IMR-90 (cell line): ENCODE data around the gene GRIK1. TPM values are rescaled to one million over a fixed set of nuclear protein-coding genes. Genes with fewer than 3 reads are reported as not detected.

ENCODE experiments used
- ATAC-seq: fragments of 200-7000 bp; cut with Tn5 transposase; 2 replicates; pipeline ENCODE4 v1.9.1; 2020; ENCODE audit warnings: low read depth, mild to moderate bottlenecking, moderate library complexity
- BruUV-seq: library from RNA; stranded (reverse); fragments of 400-500 nt; replicated peaks from 2 replicates; lab custom pipeline; 2021; lab: Mats Ljungman, UMichigan
- CTCF ChIA-PET: fragments of 300-600 bp; formaldehyde crosslinking; extraction: SDS; loops from one replicate; lab custom pipeline; 2021; ENCODE audit warnings: antibody characterized with exemption; lab: Yijun Ruan, JAX
- POLR2A ChIA-PET: fragments of 300-600 bp; sonication (Branson Sonifier 250); formaldehyde crosslinking; loops from one replicate; lab custom pipeline; 2022; ENCODE audit warnings: antibody characterized with exemption; ENCODE audit not compliant: unreplicated experiment; lab: Charles Lee
- DNase-seq: peaks from one replicate; pipeline ENCODE4 v3.0.0; 2013
- H2AFZ ChIP-seq: replicated peaks from 2 replicates; pipeline ENCODE3; 2013; ENCODE audit warnings: low read length, mild to moderate bottlenecking; ENCODE audit not compliant: poor library complexity
- H2AK5ac ChIP-seq: 2 replicates; pipeline ENCODE4 v1.6.1; 2013; ENCODE audit warnings: low read depth, low read length, inconsistent platforms
- H2AK9ac ChIP-seq: replicated peaks from 2 replicates; pipeline ENCODE3; 2013; ENCODE audit warnings: mild to moderate bottlenecking, low read depth, low read length, moderate library complexity; ENCODE audit not compliant: poor library complexity
- H2BK120ac ChIP-seq: 2 replicates; pipeline ENCODE4 v1.6.1; 2013; ENCODE audit warnings: low read depth, low read length, inconsistent platforms
- H2BK15ac ChIP-seq: 3 replicates; pipeline ENCODE4 v1.6.1; 2013; ENCODE audit warnings: low read depth, low read length, inconsistent platforms
- H2BK20ac ChIP-seq: 2 replicates; pipeline ENCODE4 v1.6.1; 2013; ENCODE audit warnings: low read depth, mild to moderate bottlenecking, inconsistent platforms, low read length, moderate library complexity
- H2BK5ac ChIP-seq: 2 replicates; pipeline ENCODE4 v1.6.1; 2013; ENCODE audit warnings: mild to moderate bottlenecking, low read depth, low read length, inconsistent platforms; ENCODE audit not compliant: poor library complexity, severe bottlenecking
- H3K14ac ChIP-seq: replicated peaks from 2 replicates; pipeline ENCODE4 v1.6.1; 2013; ENCODE audit warnings: low read depth, low read length, inconsistent platforms
- H3K18ac ChIP-seq: 2 replicates; pipeline ENCODE4 v1.6.1; 2013; ENCODE audit warnings: low read depth, low read length, control low read depth
- H3K23ac ChIP-seq: 2 replicates; pipeline ENCODE4 v1.6.1; 2013; ENCODE audit warnings: low read depth, low read length, inconsistent platforms
- H3K27ac ChIP-seq: 2 replicates; pipeline ENCODE4 v1.5.1; 2013; ENCODE audit warnings: mild to moderate bottlenecking, control low read depth, low read length; ENCODE audit not compliant: insufficient read depth
- H3K27me3 ChIP-seq: 2 replicates; pipeline ENCODE4 v1.6.1; 2013; ENCODE audit warnings: low read length; ENCODE audit not compliant: control insufficient read depth, insufficient read depth
- H3K36me3 ChIP-seq: 2 replicates; pipeline ENCODE4 v1.6.1; 2013; ENCODE audit warnings: low read length, mixed read lengths; ENCODE audit not compliant: control insufficient read depth, insufficient read depth
- H3K4ac ChIP-seq: 2 replicates; pipeline ENCODE4 v1.6.1; 2013; ENCODE audit warnings: low read depth, low read length, inconsistent platforms
- H3K4me1 ChIP-seq: 2 replicates; pipeline ENCODE4 v1.6.1; 2013; ENCODE audit warnings: low read length, mixed read lengths; ENCODE audit not compliant: control insufficient read depth, insufficient read depth
- H3K4me2 ChIP-seq: 2 replicates; pipeline ENCODE4 v1.6.1; 2013; ENCODE audit warnings: low read depth, mild to moderate bottlenecking, control low read depth, low read length, moderate library complexity
- H3K4me3 ChIP-seq: 2 replicates; pipeline ENCODE4 v1.5.1; 2013; ENCODE audit warnings: low read depth, mild to moderate bottlenecking, control low read depth, low read length, moderate library complexity; ENCODE audit not compliant: insufficient read depth
- H3K56ac ChIP-seq: 2 replicates; pipeline ENCODE4 v1.6.1; 2013; ENCODE audit warnings: low read length, inconsistent platforms; ENCODE audit not compliant: insufficient read depth; ENCODE audit errors: extremely low read depth
- H3K79me1 ChIP-seq, 2 experiments: 2 replicates each; pipeline ENCODE4 v1.6.1; 2013; ENCODE audit warnings: low read length in 2 of 2, inconsistent platforms in 1 of 2, low read depth in 1 of 2
- H3K9ac ChIP-seq: 2 replicates; pipeline ENCODE4 v1.6.1; 2013; ENCODE audit warnings: low read depth, low read length, control low read depth
- H3K9me1 ChIP-seq: 2 replicates; pipeline ENCODE4 v1.6.1; 2013; ENCODE audit warnings: low read length, inconsistent platforms; ENCODE audit not compliant: insufficient read depth
- H3K9me3 ChIP-seq: 2 replicates; pipeline ENCODE4 v1.6.1; 2013; ENCODE audit warnings: low read length; ENCODE audit not compliant: control insufficient read depth, insufficient read depth
- H4K20me1 ChIP-seq: 2 replicates; pipeline ENCODE4 v1.6.1; 2013; ENCODE audit warnings: low read length, inconsistent platforms; ENCODE audit not compliant: insufficient read depth
- H4K5ac ChIP-seq: 2 replicates; pipeline ENCODE4 v1.6.1; 2013; ENCODE audit warnings: mild to moderate bottlenecking, low read depth, low read length, control low read depth
- H4K8ac ChIP-seq, 2 experiments: 2 replicates each; pipeline ENCODE4 v1.6.1; 2013; ENCODE audit warnings: low read depth in 2 of 2, low read length in 2 of 2, control low read depth in 1 of 2, inconsistent platforms in 1 of 2
- H4K91ac ChIP-seq: 2 replicates; pipeline ENCODE4 v1.6.1; 2013; ENCODE audit warnings: low read depth, low read length, inconsistent platforms; ENCODE audit not compliant: insufficient read depth
- BHLHE40 ChIP-seq: fragments of 150-350 bp; IDR thresholded peaks from 2 replicates; pipeline ENCODE4 v1.6.1; 2016; ENCODE audit warnings: mild to moderate bottlenecking, low read depth, low read length
- MXI1 ChIP-seq: IDR thresholded peaks from 2 replicates; pipeline ENCODE4 v1.6.1; 2012; ENCODE audit warnings: low read depth, mild to moderate bottlenecking, low read length, moderate library complexity, borderline replicate concordance
- POLR2A ChIP-seq: IDR thresholded peaks from 2 replicates; pipeline ENCODE4 v1.6.1; 2012; ENCODE audit warnings: mild to moderate bottlenecking, low read depth, low read length
- RCOR1 ChIP-seq: IDR thresholded peaks from 2 replicates; pipeline ENCODE4 v1.6.1; 2012; ENCODE audit warnings: mild to moderate bottlenecking, low read length, improper control_type of control experiment; ENCODE audit not compliant: insufficient replicate concordance
- WGBS, 2 experiments: methylation state at CpG; one replicate each; pipeline versions ENCODE4 v1.1.5 to v1.1.7; 2013; ENCODE audit warnings: missing lambda C conversion rate in 2 of 2; ENCODE audit not compliant: insufficient read length in 1 of 2; ENCODE audit errors: extremely low coverage in 2 of 2; 5-methylcytosine and 5-hydroxymethylcytosine counted together
- dilution Hi-C: fragments of 300-500 bp; cut with HindIII; formaldehyde crosslinking; loops from one replicate; pipeline ENCODE4 v1.14.3; 2018; ENCODE audit warnings: low sequenced_read_pairs; ENCODE audit not compliant: unreplicated experiment
- in situ Hi-C: fragments of 300-500 bp; cut with MboI; formaldehyde crosslinking; loops from 3 replicates; pipeline ENCODE4 v1.14.3; 2019; ENCODE audit warnings: low sequenced_read_pairs, inconsistent platforms, mixed read lengths
- intact Hi-C: fragments of 100-400 bp; cut with micrococcal nuclease; formaldehyde crosslinking; loops from 2 replicates; pipeline ENCODE4 v1.10.0; 2022
- polyA plus RNA-seq, 3 experiments: library from polyadenylated mRNA; depleted of rRNA; stranded (reverse); fragments of >200 nt; gene quantifications; 2 replicates each; pipeline ENCODE4 v1.2.3, GENCODE V29; 2012; ENCODE audit warnings: low replicate concordance in 1 of 3
- total RNA-seq: library from RNA; depleted of rRNA; stranded (reverse); fragments of >200 nt; gene quantifications from 2 replicates; pipeline ENCODE4 v1.2.3, GENCODE V29; 2012
- TF ChIP-seq, protein P1 (sequence below): conservative IDR thresholded peaks from 2 replicates; pipeline ENCODE4 v1.5.1; 2012; ENCODE audit warnings: mild to moderate bottlenecking, low read depth, low read length, improper control_type of control experiment

GRIK1 gene
- total and polyA plus RNA-seq, 2 of the 4 experiments (the other 2 are of a cell fraction): not detected

- ATAC-seq: no peak
Measured at GRCh38 chr21:29749223-29749622, 190.6 kb downstream of the GRIK1 start.

More at GRCh38 chr21:29749223-29749622, 190.6 kb downstream of the GRIK1 start:
- H3K56ac ChIP-seq: no peak overlapping the region
- H2AK5ac ChIP-seq: no peak overlapping the region
- no peaks in the 10 kb centered on the region for H3K9me1 ChIP-seq
- CTCF ChIA-PET: no interaction called here
- no peak overlapping the region for H4K8ac ChIP-seq
- H2BK15ac ChIP-seq: no peak overlapping the region
- no TSS peak for BruUV-seq
- no peak overlapping the region for H2BK20ac ChIP-seq
- H3K79me1 ChIP-seq: no peaks in the 10 kb centered on the region
- no peaks in the 10 kb centered on the region for H3K4me1 ChIP-seq
- H2BK120ac ChIP-seq: no peak overlapping the region
- H3K9ac ChIP-seq: no peak overlapping the region
- H3K27ac ChIP-seq: no peak overlapping the region
- no peak overlapping the region for H3K4me2 ChIP-seq
- H4K5ac ChIP-seq: no peak overlapping the region
- H4K91ac ChIP-seq: no peak overlapping the region
- H4K20me1 ChIP-seq: no peaks in the 10 kb centered on the region
- intact Hi-C loops (no loop called here), in situ Hi-C loops (no loop called here), dilution Hi-C loops (no loop called here)
- no peak for TF ChIP-seq POLR2A
- TF ChIP-seq, protein P1, sequence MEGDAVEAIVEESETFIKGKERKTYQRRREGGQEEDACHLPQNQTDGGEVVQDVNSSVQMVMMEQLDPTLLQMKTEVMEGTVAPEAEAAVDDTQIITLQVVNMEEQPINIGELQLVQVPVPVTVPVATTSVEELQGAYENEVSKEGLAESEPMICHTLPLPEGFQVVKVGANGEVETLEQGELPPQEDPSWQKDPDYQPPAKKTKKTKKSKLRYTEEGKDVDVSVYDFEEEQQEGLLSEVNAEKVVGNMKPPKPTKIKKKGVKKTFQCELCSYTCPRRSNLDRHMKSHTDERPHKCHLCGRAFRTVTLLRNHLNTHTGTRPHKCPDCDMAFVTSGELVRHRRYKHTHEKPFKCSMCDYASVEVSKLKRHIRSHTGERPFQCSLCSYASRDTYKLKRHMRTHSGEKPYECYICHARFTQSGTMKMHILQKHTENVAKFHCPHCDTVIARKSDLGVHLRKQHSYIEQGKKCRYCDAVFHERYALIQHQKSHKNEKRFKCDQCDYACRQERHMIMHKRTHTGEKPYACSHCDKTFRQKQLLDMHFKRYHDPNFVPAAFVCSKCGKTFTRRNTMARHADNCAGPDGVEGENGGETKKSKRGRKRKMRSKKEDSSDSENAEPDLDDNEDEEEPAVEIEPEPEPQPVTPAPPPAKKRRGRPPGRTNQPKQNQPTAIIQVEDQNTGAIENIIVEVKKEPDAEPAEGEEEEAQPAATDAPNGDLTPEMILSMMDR: no peak
- no peak for TF ChIP-seq BHLHE40
- no peak for TF ChIP-seq MXI1
- no peak for TF ChIP-seq RCOR1
- WGBS, 2 experiments: no CpG with 5 or more reads among the region's 3 CpGs
- no peak overlapping the region for H2BK5ac ChIP-seq
- POLR2A ChIA-PET: no interaction called here
- no peak overlapping the region for H3K23ac ChIP-seq
- no peak overlapping the region for H3K4me3 ChIP-seq
- no peak overlapping the region for H3K18ac ChIP-seq
- no peaks in the 10 kb centered on the region for H3K9me3 ChIP-seq
- no peak overlapping the region for H2AK9ac ChIP-seq
- no peaks in the 10 kb centered on the region for H3K36me3 ChIP-seq
- DNase-seq: no peak
- no peaks in the 10 kb centered on the region; the same call in 1 of the 2 replicates for H3K27me3 ChIP-seq
- H3K4ac ChIP-seq: no peak overlapping the region
- no peak overlapping the region for H3K14ac ChIP-seq
- no peak overlapping the region for H2AFZ ChIP-seq
